GM12891 (cell line): ENCODE measurements around the gene TRIM37.

Experiments used
- PAX5 ChIP-seq: IDR thresholded peaks from 2 replicates; pipeline ENCODE4 v1.6.1; 2011; ENCODE audit warnings: low read length, moderate library complexity, mild to moderate bottlenecking; ENCODE audit not compliant: insufficient read depth, severe bottlenecking
- POLR2A ChIP-seq: IDR thresholded peaks from 2 replicates; pipeline ENCODE4 v1.6.1; 2011; ENCODE audit warnings: low read depth, low read length, control low read depth
- POLR2AphosphoS5 ChIP-seq: IDR thresholded peaks from 2 replicates; pipeline ENCODE4 v1.6.1; 2011; ENCODE audit warnings: low read depth, low read length, control low read depth
- TAF1 ChIP-seq: IDR thresholded peaks from 2 replicates; pipeline ENCODE4 v1.6.1; 2011; ENCODE audit warnings: low read depth, low read length, control low read depth

GRCh38 chr17:58993311-58993710 is 113.4 kb downstream of the TRIM37 start:
- TF ChIP-seq PAX5 (no peak), POLR2AphosphoS5 (no peak), TAF1 (no peak), POLR2A (no peak)
